Lung (tissue), 12 donors: Measurements from ENCODE around the gene LRRC1. TPM values are rescaled to one million over a fixed set of nuclear protein-coding genes. Genes with fewer than 3 reads are reported as not detected.

Experiments used
- ATAC-seq: fragments of 200-7000 bp; cut with Tn5 transposase; one replicate; pipeline ENCODE4 v1.9.1; 2020; ENCODE audit warnings: moderate number of reproducible peaks; ENCODE audit not compliant: insufficient read depth, low FRiP score
- DNase-seq, 3 donors: peaks; one replicate each; pipeline ENCODE4 v3.0.0-alpha.2; 2013 to 2017
- H3K27ac ChIP-seq, 2 donors: one replicate each; pipeline ENCODE4 v1.5.1; 2013; ENCODE audit warnings: mild to moderate bottlenecking in 2 of 2, moderate library complexity in 2 of 2, control low read depth in 1 of 2, inconsistent platforms in 1 of 2, low read depth in 1 of 2, low read length in 1 of 2
- H3K27me3 ChIP-seq, 3 donors: one replicate each; pipeline ENCODE4 v1.5.1; 2013; ENCODE audit warnings: low read length in 2 of 3; ENCODE audit not compliant: control insufficient read depth in 3 of 3, insufficient read depth in 3 of 3
- H3K36me3 ChIP-seq, 4 donors: one replicate each; pipeline ENCODE4 v1.5.1; 2013; ENCODE audit warnings: low read length in 4 of 4, mild to moderate bottlenecking in 1 of 4, moderate library complexity in 1 of 4; ENCODE audit not compliant: control insufficient read depth in 4 of 4, insufficient read depth in 4 of 4
- H3K4me1 ChIP-seq, 5 donors: one replicate each; pipeline ENCODE4 v1.5.1; 2013; ENCODE audit warnings: low read length in 5 of 5, mild to moderate bottlenecking in 2 of 5, moderate library complexity in 1 of 5; ENCODE audit not compliant: control insufficient read depth in 5 of 5, insufficient read depth in 5 of 5
- H3K4me3 ChIP-seq: one replicate; pipeline ENCODE4 v1.5.1; 2013; ENCODE audit warnings: mild to moderate bottlenecking, control low read depth, moderate library complexity
- H3K9ac ChIP-seq, 2 donors: one replicate each; pipeline ENCODE4 v1.5.1; 2013; ENCODE audit warnings: low read length in 2 of 2, control low read depth in 1 of 2; ENCODE audit not compliant: insufficient read depth in 1 of 2
- H3K9me3 ChIP-seq, 4 donors: one replicate each; pipeline ENCODE4 v1.5.1; 2013; ENCODE audit warnings: low read length in 3 of 4, mild to moderate bottlenecking in 1 of 4, moderate library complexity in 1 of 4; ENCODE audit not compliant: control insufficient read depth in 4 of 4, insufficient read depth in 3 of 4
- WGBS, 2 donors: extraction: QIAGEN DNeasy Blood & Tissue Kit; methylation state at CpG; one replicate each; pipeline ENCODE4 v1.1.7; 2013; 5-methylcytosine and 5-hydroxymethylcytosine counted together
- polyA plus RNA-seq, 2 donors: library from polyadenylated mRNA; stranded (reverse); fragments of 200-250 nt; gene quantifications; one replicate each; pipeline ENCODE4 v1.2.1, GENCODE V29; 2013
- total RNA-seq, 2 donors: library from RNA; depleted of rRNA in 1 of 2; stranded (reverse); fragments of >200 nt in 1 of 2; gene quantifications; one replicate each; pipeline ENCODE4 v1.2.1, GENCODE V29; 2014 to 2021
- TF ChIP-seq, protein P1 (sequence below): IDR thresholded peaks from 2 replicates; pipeline ENCODE4 v1.5.1; 2012; ENCODE audit warnings: mild to moderate bottlenecking; ENCODE audit errors: control extremely low read depth, extremely low read depth
- donor health status: control.
- donor health status: control.
- donor health status: Bipolar disorder and iron deficiency.
- donor health status: healthy.
- donor health status: DM: yes; HTN: yes; CAD: no.

LRRC1 gene
- total and polyA plus RNA-seq, 4 donors = 4.8 to 19.9 (median 9.9) TPM

- peak overlapping the region in 1 of 2 donors; percentile 83 for H3K27ac ChIP-seq
- H3K4me1 ChIP-seq = peaks cover 0 to 27% (median 5%) of the 10 kb centered on the region in 5 donors
- 1 to 2% methylated on average over 25 of the region's 25 CpGs for WGBS, 2 donors
- peak; percentile 49 for ATAC-seq
- TF ChIP-seq, protein P1, sequence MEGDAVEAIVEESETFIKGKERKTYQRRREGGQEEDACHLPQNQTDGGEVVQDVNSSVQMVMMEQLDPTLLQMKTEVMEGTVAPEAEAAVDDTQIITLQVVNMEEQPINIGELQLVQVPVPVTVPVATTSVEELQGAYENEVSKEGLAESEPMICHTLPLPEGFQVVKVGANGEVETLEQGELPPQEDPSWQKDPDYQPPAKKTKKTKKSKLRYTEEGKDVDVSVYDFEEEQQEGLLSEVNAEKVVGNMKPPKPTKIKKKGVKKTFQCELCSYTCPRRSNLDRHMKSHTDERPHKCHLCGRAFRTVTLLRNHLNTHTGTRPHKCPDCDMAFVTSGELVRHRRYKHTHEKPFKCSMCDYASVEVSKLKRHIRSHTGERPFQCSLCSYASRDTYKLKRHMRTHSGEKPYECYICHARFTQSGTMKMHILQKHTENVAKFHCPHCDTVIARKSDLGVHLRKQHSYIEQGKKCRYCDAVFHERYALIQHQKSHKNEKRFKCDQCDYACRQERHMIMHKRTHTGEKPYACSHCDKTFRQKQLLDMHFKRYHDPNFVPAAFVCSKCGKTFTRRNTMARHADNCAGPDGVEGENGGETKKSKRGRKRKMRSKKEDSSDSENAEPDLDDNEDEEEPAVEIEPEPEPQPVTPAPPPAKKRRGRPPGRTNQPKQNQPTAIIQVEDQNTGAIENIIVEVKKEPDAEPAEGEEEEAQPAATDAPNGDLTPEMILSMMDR = no peak
- H3K4me3 ChIP-seq = peak overlapping the region; percentile 46
- H3K9me3 ChIP-seq = peaks cover 0 to 1% (median 0%) of the 10 kb centered on the region in 4 donors
- H3K36me3 ChIP-seq = no peaks in the 10 kb centered on the region
- peak overlapping the region; percentile 59 to 82 for H3K9ac ChIP-seq
- DNase-seq = peak; percentile 70 to 87 (median 84)
- H3K27me3 ChIP-seq = peaks cover 0 to 4% (median 0%) of the 10 kb centered on the region in 3 donors
Measured at GRCh38 chr6:53793318-53794136, 1.3 kb upstream of the LRRC1 start.

DNA sequence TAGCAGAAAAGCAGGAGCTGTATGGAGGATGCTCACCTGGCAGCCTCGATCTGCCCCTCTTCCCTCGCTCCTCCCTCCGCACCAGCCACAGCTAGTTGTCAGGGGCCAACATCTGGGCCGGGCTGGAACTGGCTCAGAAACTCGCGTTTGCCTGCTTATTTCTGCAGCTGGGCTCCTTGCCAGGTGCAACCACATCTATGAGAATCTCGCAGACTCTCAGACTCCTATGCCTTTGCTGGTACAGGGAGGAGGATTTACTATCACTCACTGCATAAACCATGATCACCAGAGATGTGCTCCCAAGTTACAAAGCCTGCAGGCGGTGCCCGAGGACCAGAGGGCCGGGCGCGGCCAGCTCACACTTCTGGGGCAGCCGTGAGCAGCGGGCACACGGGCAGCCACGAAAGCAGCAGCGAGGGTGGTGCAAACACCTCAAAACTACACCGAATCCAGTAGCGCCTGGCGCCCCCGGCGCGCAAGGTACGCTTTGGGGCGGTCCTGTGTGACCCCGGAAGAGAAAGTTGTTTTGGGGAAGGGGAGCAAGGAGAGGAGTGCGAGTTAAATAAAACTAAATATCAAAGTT, 577 bp upstream of the LRRC1 start:
- Histone ChIP-seq H3K27ac (peak overlapping the region; percentile 56 to 83), H3K4me1 (peaks cover 0 to 27% (median 5%) of the 10 kb centered on the region in 5 donors), H3K4me3 (peak overlapping the region; percentile 66), H3K9me3 (peaks cover 0 to 1% (median 0%) of the 10 kb centered on the region in 4 donors), H3K9ac (peak overlapping the region in 1 of 2 donors; percentile 82), H3K27me3 (peaks cover 0 to 4% (median 0%) of the 10 kb centered on the region in 3 donors), H3K36me3 (no peaks in the 10 kb centered on the region)
- TF ChIP-seq, protein P1 = no peak
- ATAC-seq = peak; percentile 36
- peak; percentile 47 to 72 (median 69) for DNase-seq
- 0 to 1% methylated on average over 27 of the region's 27 CpGs for WGBS, 2 donors

DNA sequence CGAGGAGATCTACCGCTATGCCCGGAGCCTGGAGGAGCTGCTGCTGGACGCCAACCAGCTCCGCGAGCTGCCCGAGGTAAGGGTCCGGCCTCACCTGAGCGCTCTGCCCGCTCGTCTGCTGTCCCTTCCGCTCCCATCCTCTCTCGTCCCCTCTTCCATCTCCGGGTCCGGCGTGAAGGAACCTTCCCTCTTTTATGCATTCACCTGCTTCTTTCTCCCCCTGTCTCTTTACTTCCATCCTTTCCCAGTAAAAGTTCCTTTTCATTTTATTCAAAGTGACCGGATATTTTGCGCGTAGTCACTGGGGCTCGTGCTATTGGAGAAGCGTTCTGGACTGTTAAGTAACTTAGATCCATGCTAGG, 516 bp downstream of the LRRC1 start:
- Histone ChIP-seq H3K27me3 (peaks cover 0 to 4% (median 0%) of the 10 kb centered on the region in 3 donors), H3K4me3 (peak overlapping the region; percentile 66), H3K9ac (peak overlapping the region; percentile 29 to 53), H3K9me3 (no peaks in the 10 kb centered on the region), H3K27ac (peak overlapping the region in 1 of 2 donors; percentile 59), H3K36me3 (no peaks in the 10 kb centered on the region), H3K4me1 (peaks cover 0 to 27% (median 5%) of the 10 kb centered on the region in 5 donors)
- 0% methylated on average over 21 of the region's 21 CpGs for WGBS, 2 donors
- ATAC-seq = peak; percentile 2
- TF ChIP-seq, protein P1 = no peak
- DNase-seq = no peak
